ENCODE measurements around the gene PCDHGA7. TPM values are rescaled to one million over a fixed set of nuclear protein-coding genes. Genes with fewer than 3 reads are reported as not detected.
"Not testable (repeated sequence)": the region's sequence is repeated elsewhere in the genome, so short reads cannot be mapped to it uniquely, and the experiment has no call there.

Gene PCDHGA7
- total RNA-seq, 1 experiment from 2014 or later = 0.18 TPM

DNA sequence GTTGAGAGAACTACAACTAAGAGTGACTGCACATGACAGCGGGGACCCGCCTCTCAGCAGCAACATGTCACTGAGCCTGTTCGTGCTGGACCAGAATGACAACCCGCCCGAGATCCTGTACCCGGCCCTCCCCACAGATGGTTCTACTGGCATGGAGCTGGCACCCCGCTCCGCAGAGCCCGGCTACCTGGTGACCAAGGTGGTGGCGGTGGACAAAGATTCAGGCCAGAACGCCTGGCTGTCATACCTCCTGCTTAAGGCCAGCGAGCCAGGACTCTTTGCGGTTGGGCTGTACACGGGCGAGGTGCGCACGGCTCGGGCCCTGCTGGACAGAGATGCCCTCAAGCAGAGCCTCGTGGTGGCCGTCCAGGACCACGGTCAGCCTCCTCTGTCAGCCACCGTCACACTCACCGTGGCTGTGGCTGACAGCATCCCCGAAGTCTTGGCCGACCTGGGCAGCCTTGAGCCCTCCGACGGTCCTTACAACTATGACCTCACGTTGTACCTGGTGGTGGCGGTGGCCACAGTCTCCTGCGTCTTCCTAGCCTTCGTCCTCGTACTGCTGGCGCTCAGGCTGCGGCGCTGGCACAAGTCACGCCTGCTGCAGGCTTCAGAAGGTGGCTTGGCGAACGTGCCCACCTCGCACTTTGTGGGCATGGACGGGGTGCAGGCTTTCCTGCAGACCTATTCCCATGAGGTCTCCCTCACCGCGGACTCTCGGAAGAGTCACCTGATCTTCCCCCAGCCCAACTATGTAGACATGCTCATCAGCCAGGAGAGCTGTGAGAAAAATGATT, 2.1 kb downstream of the PCDHGA7 start:
- Histone ChIP-seq H3K4me1 (ENCODE audit: control insufficient read depth, insufficient read depth, low read length) (no peaks in the 10 kb centered on the region), H3K9me3 (ENCODE audit: control insufficient read depth, insufficient read depth, low read depth, low read length) (no peaks in the 10 kb centered on the region), H3K36me3 (ENCODE audit: control insufficient read depth, insufficient read depth, low read length) (no peaks in the 10 kb centered on the region), H3K4me3 (ENCODE audit: low read depth in 2 of 2, low read length in 2 of 2) (no peak overlapping the region), H3K27me3 (ENCODE audit: control insufficient read depth, insufficient read depth, low read length) (no peaks in the 10 kb centered on the region), H3K27ac (ENCODE audit: low read length) (no peak overlapping the region)
- no TSS peak for BruUV-seq (replicated peaks)
- ChIA-PET CTCF (no interaction called here), POLR2A (no interaction called here)
- no peak for ATAC-seq
- TF ChIP-seq, protein P1, sequence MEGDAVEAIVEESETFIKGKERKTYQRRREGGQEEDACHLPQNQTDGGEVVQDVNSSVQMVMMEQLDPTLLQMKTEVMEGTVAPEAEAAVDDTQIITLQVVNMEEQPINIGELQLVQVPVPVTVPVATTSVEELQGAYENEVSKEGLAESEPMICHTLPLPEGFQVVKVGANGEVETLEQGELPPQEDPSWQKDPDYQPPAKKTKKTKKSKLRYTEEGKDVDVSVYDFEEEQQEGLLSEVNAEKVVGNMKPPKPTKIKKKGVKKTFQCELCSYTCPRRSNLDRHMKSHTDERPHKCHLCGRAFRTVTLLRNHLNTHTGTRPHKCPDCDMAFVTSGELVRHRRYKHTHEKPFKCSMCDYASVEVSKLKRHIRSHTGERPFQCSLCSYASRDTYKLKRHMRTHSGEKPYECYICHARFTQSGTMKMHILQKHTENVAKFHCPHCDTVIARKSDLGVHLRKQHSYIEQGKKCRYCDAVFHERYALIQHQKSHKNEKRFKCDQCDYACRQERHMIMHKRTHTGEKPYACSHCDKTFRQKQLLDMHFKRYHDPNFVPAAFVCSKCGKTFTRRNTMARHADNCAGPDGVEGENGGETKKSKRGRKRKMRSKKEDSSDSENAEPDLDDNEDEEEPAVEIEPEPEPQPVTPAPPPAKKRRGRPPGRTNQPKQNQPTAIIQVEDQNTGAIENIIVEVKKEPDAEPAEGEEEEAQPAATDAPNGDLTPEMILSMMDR (IDR thresholded peaks at IDR 0.05) = no peak
- TF ChIP-seq TCF7L2 (IDR thresholded peaks at IDR 0.05; ENCODE audit: low read depth, low read length) (no peak), POLR2AphosphoS5 (IDR thresholded peaks at IDR 0.05; ENCODE audit: low read depth, low read length) (no peak), SIN3A (IDR thresholded peaks at IDR 0.05; ENCODE audit: borderline replicate concordance, insufficient read depth, low read depth, low read length) (no peak)
- TF ChIP-seq, protein P2, sequence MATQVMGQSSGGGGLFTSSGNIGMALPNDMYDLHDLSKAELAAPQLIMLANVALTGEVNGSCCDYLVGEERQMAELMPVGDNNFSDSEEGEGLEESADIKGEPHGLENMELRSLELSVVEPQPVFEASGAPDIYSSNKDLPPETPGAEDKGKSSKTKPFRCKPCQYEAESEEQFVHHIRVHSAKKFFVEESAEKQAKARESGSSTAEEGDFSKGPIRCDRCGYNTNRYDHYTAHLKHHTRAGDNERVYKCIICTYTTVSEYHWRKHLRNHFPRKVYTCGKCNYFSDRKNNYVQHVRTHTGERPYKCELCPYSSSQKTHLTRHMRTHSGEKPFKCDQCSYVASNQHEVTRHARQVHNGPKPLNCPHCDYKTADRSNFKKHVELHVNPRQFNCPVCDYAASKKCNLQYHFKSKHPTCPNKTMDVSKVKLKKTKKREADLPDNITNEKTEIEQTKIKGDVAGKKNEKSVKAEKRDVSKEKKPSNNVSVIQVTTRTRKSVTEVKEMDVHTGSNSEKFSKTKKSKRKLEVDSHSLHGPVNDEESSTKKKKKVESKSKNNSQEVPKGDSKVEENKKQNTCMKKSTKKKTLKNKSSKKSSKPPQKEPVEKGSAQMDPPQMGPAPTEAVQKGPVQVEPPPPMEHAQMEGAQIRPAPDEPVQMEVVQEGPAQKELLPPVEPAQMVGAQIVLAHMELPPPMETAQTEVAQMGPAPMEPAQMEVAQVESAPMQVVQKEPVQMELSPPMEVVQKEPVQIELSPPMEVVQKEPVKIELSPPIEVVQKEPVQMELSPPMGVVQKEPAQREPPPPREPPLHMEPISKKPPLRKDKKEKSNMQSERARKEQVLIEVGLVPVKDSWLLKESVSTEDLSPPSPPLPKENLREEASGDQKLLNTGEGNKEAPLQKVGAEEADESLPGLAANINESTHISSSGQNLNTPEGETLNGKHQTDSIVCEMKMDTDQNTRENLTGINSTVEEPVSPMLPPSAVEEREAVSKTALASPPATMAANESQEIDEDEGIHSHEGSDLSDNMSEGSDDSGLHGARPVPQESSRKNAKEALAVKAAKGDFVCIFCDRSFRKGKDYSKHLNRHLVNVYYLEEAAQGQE (IDR thresholded peaks at IDR 0.05; ENCODE audit: insufficient read depth in 1 of 2, low read depth in 2 of 2, low read length in 1 of 2) = no peak
- DNase-seq (ENCODE audit: low read depth, low spot score) = no peak
- intact Hi-C loops (cut with micrococcal nuclease; ENCODE audit: unreplicated experiment) (no loop called here), in situ Hi-C loops (cut with HindIII; ENCODE audit: low pct_unique_long_range_greater_than_20kb, low sequenced_read_pairs) (no loop called here)

DNA sequence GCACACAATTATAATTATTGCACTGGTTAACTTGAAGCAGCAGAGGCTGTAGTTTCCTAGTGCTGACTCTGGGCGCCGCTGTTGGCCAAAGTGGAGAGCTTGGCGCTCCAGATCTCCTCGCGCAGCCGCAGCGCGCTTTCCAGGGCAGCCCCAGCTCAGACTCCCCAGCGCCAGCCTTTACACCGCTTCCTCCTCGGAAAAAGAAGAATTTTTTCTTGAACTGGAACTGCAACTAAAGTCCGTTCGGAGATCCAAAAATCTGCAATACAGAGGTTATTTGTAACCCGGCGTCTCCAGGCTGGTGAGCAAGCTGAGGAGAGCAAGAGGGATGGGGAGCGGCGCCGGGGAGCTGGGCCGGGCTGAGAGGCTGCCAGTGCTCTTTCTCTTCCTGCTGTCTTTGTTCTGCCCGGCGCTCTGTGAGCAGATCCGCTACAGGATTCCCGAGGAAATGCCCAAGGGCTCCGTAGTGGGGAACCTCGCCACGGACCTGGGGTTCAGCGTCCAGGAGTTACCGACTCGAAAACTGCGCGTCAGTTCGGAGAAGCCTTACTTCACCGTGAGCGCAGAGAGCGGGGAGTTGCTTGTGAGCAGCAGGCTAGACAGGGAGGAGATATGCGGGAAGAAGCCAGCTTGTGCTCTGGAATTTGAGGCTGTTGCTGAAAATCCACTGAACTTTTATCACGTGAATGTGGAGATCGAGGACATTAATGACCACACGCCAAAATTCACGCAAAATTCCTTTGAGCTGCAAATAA, 5.2 kb downstream of the PCDHGA7 start, which contains the start of gene PCDHGB4:
Gene PCDHGB4, plus strand, starts transcription at position 142 of the 755 bp plus-strand sequence. Its CDS starts 187 bp downstream, at position 329.
- CTCF ChIA-PET; POLR2A ChIA-PET; intact Hi-C loops (cut with micrococcal nuclease; ENCODE audit: unreplicated experiment); H3K4me3 ChIP-seq (ENCODE audit: low read depth in 2 of 2, low read length in 2 of 2); in situ Hi-C loops (cut with HindIII; ENCODE audit: low pct_unique_long_range_greater_than_20kb, low sequenced_read_pairs); ATAC-seq; BruUV-seq (replicated peaks); H3K36me3 ChIP-seq (ENCODE audit: control insufficient read depth, insufficient read depth, low read length); DNase-seq (ENCODE audit: low read depth, low spot score); H3K9me3 ChIP-seq (ENCODE audit: control insufficient read depth, insufficient read depth, low read depth, low read length); H3K4me1 ChIP-seq (ENCODE audit: control insufficient read depth, insufficient read depth, low read length); H3K27me3 ChIP-seq (ENCODE audit: control insufficient read depth, insufficient read depth, low read length); H3K27ac ChIP-seq (ENCODE audit: low read length): not testable (repeated sequence)

DNA sequence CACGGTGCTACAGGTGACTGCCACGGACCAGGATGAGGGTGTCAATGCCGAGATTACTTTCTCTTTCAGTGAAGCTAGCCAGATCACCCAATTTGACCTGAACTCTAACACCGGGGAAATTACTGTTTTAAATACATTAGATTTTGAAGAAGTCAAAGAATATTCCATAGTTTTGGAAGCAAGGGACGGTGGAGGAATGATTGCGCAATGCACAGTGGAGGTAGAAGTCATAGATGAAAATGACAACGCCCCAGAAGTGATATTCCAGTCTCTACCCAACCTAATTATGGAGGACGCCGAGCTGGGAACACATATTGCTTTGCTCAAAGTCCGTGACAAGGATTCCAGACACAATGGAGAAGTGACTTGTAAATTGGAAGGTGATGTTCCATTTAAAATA, 6.1 kb downstream of the PCDHGA7 start:
- Histone ChIP-seq H3K4me1 (ENCODE audit: control insufficient read depth, insufficient read depth, low read length) (no peaks in the 10 kb centered on the region), H3K9me3 (ENCODE audit: control insufficient read depth, insufficient read depth, low read depth, low read length) (no peaks in the 10 kb centered on the region; the same call in 1 of the 2 replicates)
- POLR2A ChIA-PET = no interaction called here

More for the DNA sequence above, 6.1 kb downstream of the PCDHGA7 start:
- H3K27ac ChIP-seq (ENCODE audit: low read length) = no peak overlapping the region
- H3K4me3 ChIP-seq (ENCODE audit: low read depth in 2 of 2, low read length in 2 of 2) = no peak overlapping the region
- DNase-seq (ENCODE audit: low read depth, low spot score) (no peak), ATAC-seq (no peak)
- H3K27me3 ChIP-seq (ENCODE audit: control insufficient read depth, insufficient read depth, low read length) = no peaks in the 10 kb centered on the region
- H3K36me3 ChIP-seq (ENCODE audit: control insufficient read depth, insufficient read depth, low read length) = no peaks in the 10 kb centered on the region
- in situ Hi-C loops (cut with HindIII; ENCODE audit: low pct_unique_long_range_greater_than_20kb, low sequenced_read_pairs) (no loop called here), intact Hi-C loops (cut with micrococcal nuclease; ENCODE audit: unreplicated experiment) (no loop called here)
- CTCF ChIA-PET = no interaction called here
- BruUV-seq (replicated peaks) = no TSS peak
- no peak for TF ChIP-seq POLR2AphosphoS5 (IDR thresholded peaks at IDR 0.05; ENCODE audit: low read depth, low read length)
- TF ChIP-seq, protein P1 (IDR thresholded peaks at IDR 0.05) = no peak
- TF ChIP-seq, protein P2 (IDR thresholded peaks at IDR 0.05; ENCODE audit: insufficient read depth in 1 of 2, low read depth in 2 of 2, low read length in 1 of 2) = no peak
- TF ChIP-seq SIN3A (IDR thresholded peaks at IDR 0.05; ENCODE audit: borderline replicate concordance, insufficient read depth, low read depth, low read length) = no peak
- no peak for TF ChIP-seq TCF7L2 (IDR thresholded peaks at IDR 0.05; ENCODE audit: low read depth, low read length)
